ENCODE data around the gene RASSF5. TPM values are rescaled to one million over a fixed set of nuclear protein-coding genes. Genes with fewer than 3 reads are reported as not detected.
"Not testable (repeated sequence)": the region's sequence is repeated elsewhere in the genome, so short reads cannot be mapped to it uniquely, and the experiment has no call there.

RASSF5 gene
- total RNA-seq, 1 experiment from 2014 or later, result 1.3 TPM

DNA sequence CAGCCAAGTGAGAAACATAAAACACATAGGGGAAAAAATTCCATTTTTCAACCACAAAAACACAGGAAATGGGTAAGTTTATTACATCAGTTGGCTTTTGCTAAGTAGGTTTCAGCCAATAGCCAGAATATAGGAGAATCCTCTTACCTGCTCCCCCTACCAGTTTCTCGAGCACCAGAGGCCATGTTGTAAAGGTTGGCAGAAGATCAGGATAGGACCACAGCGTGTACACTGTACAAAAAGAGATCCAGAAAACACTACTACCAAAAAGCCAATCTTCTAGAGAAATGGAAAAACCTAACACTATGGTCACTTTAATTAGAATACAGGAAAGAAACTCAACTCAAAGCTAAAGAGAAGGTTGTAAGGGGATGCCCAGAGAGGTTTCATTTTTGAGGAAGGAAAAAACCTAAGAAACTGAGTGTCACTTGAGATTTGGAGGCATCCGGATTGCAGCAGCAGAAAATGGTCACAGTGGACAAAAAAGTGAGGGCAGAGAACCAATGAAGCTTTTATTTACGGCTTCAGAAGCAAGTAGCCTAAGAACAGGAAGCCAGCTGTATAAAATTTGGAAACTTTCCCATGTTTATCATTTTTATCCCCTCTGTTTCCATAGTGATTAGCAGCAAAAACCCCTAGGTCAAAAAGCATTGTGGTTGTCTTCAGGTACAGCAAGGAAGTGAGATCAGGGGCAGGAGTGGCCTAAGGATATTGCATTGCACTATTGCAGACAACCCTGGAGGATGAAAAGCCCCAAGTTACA, 102.1 kb downstream of the RASSF5 start:
- CTCF ChIA-PET, result interaction anchor here (0.9 kb wide), 2 partner anchors 25 to 26 kb away, joined by 3 read pairs; no protein-coding TSS in a partner anchor
- intact Hi-C loops (cut with micrococcal nuclease; ENCODE audit: unreplicated experiment), result no loop called here
- H3K27me3 ChIP-seq (replicated peaks; ENCODE audit: control insufficient read depth, insufficient read depth, low read length), result no peaks in the 10 kb centered on the region
- TF ChIP-seq, protein P1, sequence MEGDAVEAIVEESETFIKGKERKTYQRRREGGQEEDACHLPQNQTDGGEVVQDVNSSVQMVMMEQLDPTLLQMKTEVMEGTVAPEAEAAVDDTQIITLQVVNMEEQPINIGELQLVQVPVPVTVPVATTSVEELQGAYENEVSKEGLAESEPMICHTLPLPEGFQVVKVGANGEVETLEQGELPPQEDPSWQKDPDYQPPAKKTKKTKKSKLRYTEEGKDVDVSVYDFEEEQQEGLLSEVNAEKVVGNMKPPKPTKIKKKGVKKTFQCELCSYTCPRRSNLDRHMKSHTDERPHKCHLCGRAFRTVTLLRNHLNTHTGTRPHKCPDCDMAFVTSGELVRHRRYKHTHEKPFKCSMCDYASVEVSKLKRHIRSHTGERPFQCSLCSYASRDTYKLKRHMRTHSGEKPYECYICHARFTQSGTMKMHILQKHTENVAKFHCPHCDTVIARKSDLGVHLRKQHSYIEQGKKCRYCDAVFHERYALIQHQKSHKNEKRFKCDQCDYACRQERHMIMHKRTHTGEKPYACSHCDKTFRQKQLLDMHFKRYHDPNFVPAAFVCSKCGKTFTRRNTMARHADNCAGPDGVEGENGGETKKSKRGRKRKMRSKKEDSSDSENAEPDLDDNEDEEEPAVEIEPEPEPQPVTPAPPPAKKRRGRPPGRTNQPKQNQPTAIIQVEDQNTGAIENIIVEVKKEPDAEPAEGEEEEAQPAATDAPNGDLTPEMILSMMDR (IDR thresholded peaks at IDR 0.05; ENCODE audit: insufficient read depth in 1 of 2, low read depth in 1 of 2, low read length in 1 of 2, severe bottlenecking in 1 of 2, unreplicated experiment in 1 of 2), result no peak
- H3K9me3 ChIP-seq, result no peaks in the 10 kb centered on the region
- no peaks in the 10 kb centered on the region for H3K27me3 Mint-ChIP-seq (ENCODE audit: insufficient read depth, unreplicated experiment)
- H3K27ac Mint-ChIP-seq (ENCODE audit: unreplicated experiment), result no peak overlapping the region
- no peaks in the 10 kb centered on the region for H3K36me3 ChIP-seq (ENCODE audit: control insufficient read depth, insufficient read depth, low read length)
- H3K36me3 Mint-ChIP-seq (ENCODE audit: insufficient read depth, unreplicated experiment), result peaks cover 20% of the 10 kb centered on the region
- no peak overlapping the region for H3K4me3 Mint-ChIP-seq (ENCODE audit: unreplicated experiment)
- peaks cover 8% of the 10 kb centered on the region for H3K4me1 Mint-ChIP-seq (ENCODE audit: low read depth, unreplicated experiment)
- DNase-seq, result no peak
- H3K4me1 ChIP-seq, result no peaks in the 10 kb centered on the region; the same call in 1 of the 2 replicates
- POLR2A ChIA-PET, result no interaction called here
- H3K9me3 Mint-ChIP-seq (ENCODE audit: unreplicated experiment), result no peaks in the 10 kb centered on the region
- no TSS peak for BruUV-seq (replicated peaks)
- no peak overlapping the region for H3K4me3 ChIP-seq (ENCODE audit: low read depth, low read length)

- CTCF ChIA-PET, result interaction anchor here (0.5 to 1.8 kb wide), 27 partner anchors 9 to 1287 kb away, joined by 3 to 13 read pairs (median 4); partner anchors contain the start of genes DYRK3 and RASSF5
Measured at GRCh38 chr1:206612129-206612876, 105.0 kb downstream of the RASSF5 start, which contains the start of gene EIF2D. Gene EIF2D (minus strand): TSS chr1:206612465. CDS start chr1:206612342, 123 bp downstream.

GRCh38 chr1:206626396-206626795, 119.1 kb downstream of the RASSF5 start:
- H3K4me3 Mint-ChIP-seq (ENCODE audit: unreplicated experiment); H3K36me3 ChIP-seq (ENCODE audit: control insufficient read depth, insufficient read depth, low read length); CTCF ChIA-PET; H3K9me3 ChIP-seq; H3K27me3 Mint-ChIP-seq (ENCODE audit: insufficient read depth, unreplicated experiment); DNase-seq; H3K9me3 Mint-ChIP-seq (ENCODE audit: unreplicated experiment); H3K4me3 ChIP-seq (ENCODE audit: low read depth, low read length); H3K4me1 Mint-ChIP-seq (ENCODE audit: low read depth, unreplicated experiment); H3K27ac Mint-ChIP-seq (ENCODE audit: unreplicated experiment); H3K27me3 ChIP-seq (replicated peaks; ENCODE audit: control insufficient read depth, insufficient read depth, low read length); H3K4me1 ChIP-seq; BruUV-seq (replicated peaks); POLR2A ChIA-PET; H3K36me3 Mint-ChIP-seq (ENCODE audit: insufficient read depth, unreplicated experiment); intact Hi-C loops (cut with micrococcal nuclease; ENCODE audit: unreplicated experiment): not testable (repeated sequence)

More at GRCh38 chr1:206612129-206612876, 105.0 kb downstream of the RASSF5 start, which contains the start of gene EIF2D:
- H3K27me3 ChIP-seq (replicated peaks; ENCODE audit: control insufficient read depth, insufficient read depth, low read length), result no peaks in the 10 kb centered on the region
- H3K9me3 ChIP-seq, result no peaks in the 10 kb centered on the region
- TF ChIP-seq, protein P1 (IDR thresholded peaks at IDR 0.05; ENCODE audit: insufficient read depth in 1 of 2, low read depth in 1 of 2, low read length in 1 of 2, severe bottlenecking in 1 of 2, unreplicated experiment in 1 of 2), result peak; percentile 87 to 96
- POLR2A ChIA-PET, result interaction anchor here (0.5 to 1.2 kb wide), 9 partner anchors 23 to 585 kb away, joined by 3 to 9 read pairs (median 4); partner anchors contain the start of gene DYRK3
- no peaks in the 10 kb centered on the region for H3K9me3 Mint-ChIP-seq (ENCODE audit: unreplicated experiment)
- peak within 1 kb of the TSS; percentile 96 for H3K4me3 ChIP-seq (ENCODE audit: low read depth, low read length)
- BruUV-seq (replicated peaks), result no TSS peak
- H3K27ac Mint-ChIP-seq (ENCODE audit: unreplicated experiment), result peak within 1 kb of the TSS; percentile 76
- peaks cover 15% of the 10 kb centered on the region for H3K36me3 Mint-ChIP-seq (ENCODE audit: insufficient read depth, unreplicated experiment)
- peak within 1 kb of the TSS; percentile 82 for H3K4me3 Mint-ChIP-seq (ENCODE audit: unreplicated experiment)
- intact Hi-C loops (cut with micrococcal nuclease; ENCODE audit: unreplicated experiment), result no loop called here
- peak; percentile 91 to 97 for DNase-seq
- peaks cover 7% of the 10 kb centered on the region for H3K27me3 Mint-ChIP-seq (ENCODE audit: insufficient read depth, unreplicated experiment)
- no peaks in the 10 kb centered on the region; the same call in 1 of the 2 replicates for H3K4me1 ChIP-seq
- H3K4me1 Mint-ChIP-seq (ENCODE audit: low read depth, unreplicated experiment), result peaks cover 8% of the 10 kb centered on the region
- no peaks in the 10 kb centered on the region for H3K36me3 ChIP-seq (ENCODE audit: control insufficient read depth, insufficient read depth, low read length)
